Stimulated activated naive B cell treated with anti-CD40 and anti-IgM and Interleukin-4, amounts not matched to agents 10 μg/mL and 1 μg/mL and 100 μg/mL, for 72 hours (primary cell): ENCODE data around the gene NCKAP5.

Source experiments
- ATAC-seq, 2 donors: fragments of 150-1000 bp; cut with Tn5 transposase; replicated peaks; 2 replicates each; pipeline ENCODE4 v1.10.0; 2021; ENCODE audit warnings: moderate library complexity in 1 of 2
- DNase-seq: peaks from one replicate; pipeline ENCODE4 v3.0.0; 2021
- H3K27ac Mint-ChIP-seq: one replicate; pipeline ENCODE4 v1.8.0; 2022; ENCODE audit warnings: mild to moderate bottlenecking, mixed read lengths
- H3K27me3 Mint-ChIP-seq, 2 donors: one replicate each; pipeline ENCODE4 v1.8.0; 2022; ENCODE audit warnings: mixed read lengths in 2 of 2
- H3K36me3 Mint-ChIP-seq, 2 donors: one replicate each; pipeline ENCODE4 v1.8.0; 2022; ENCODE audit warnings: mixed read lengths in 2 of 2, mild to moderate bottlenecking in 1 of 2
- H3K4me1 Mint-ChIP-seq, 2 donors: one replicate each; pipeline ENCODE4 v1.8.0; 2022; ENCODE audit warnings: mixed read lengths in 2 of 2, mild to moderate bottlenecking in 1 of 2
- H3K4me3 Mint-ChIP-seq, 2 donors: one replicate each; pipeline ENCODE4 v1.8.0; 2022; ENCODE audit warnings: mild to moderate bottlenecking in 2 of 2, mixed read lengths in 2 of 2, moderate library complexity in 1 of 2
- H3K9me3 Mint-ChIP-seq, 2 donors: one replicate each; pipeline ENCODE4 v1.8.0; 2022; ENCODE audit warnings: mixed read lengths in 2 of 2, mild to moderate bottlenecking in 1 of 2

Gene NCKAP5

GRCh38 chr2:133457861-133458260 is 110.4 kb downstream of the NCKAP5 start:
- Mint-ChIP-seq H3K27ac (no peak overlapping the region), H3K36me3 (no peaks in the 10 kb centered on the region), H3K4me3 (no peak overlapping the region), H3K27me3 (no peaks in the 10 kb centered on the region), H3K4me1 (no peaks in the 10 kb centered on the region), H3K9me3 (no peaks in the 10 kb centered on the region)
- DNase-seq (no peak), ATAC-seq (no peak)

GRCh38 chr2:133456971-133457370 is 111.3 kb downstream of the NCKAP5 start:
- DNase-seq (no peak), ATAC-seq (no peak)
- no peaks in the 10 kb centered on the region for H3K9me3 Mint-ChIP-seq
- H3K27me3 Mint-ChIP-seq, result no peaks in the 10 kb centered on the region
- H3K27ac Mint-ChIP-seq, result no peak overlapping the region
- no peaks in the 10 kb centered on the region for H3K4me1 Mint-ChIP-seq
- no peaks in the 10 kb centered on the region for H3K36me3 Mint-ChIP-seq
- H3K4me3 Mint-ChIP-seq, result no peak overlapping the region

GRCh38 chr2:133456156-133456555 is 112.1 kb downstream of the NCKAP5 start:
- Mint-ChIP-seq H3K9me3 (peaks cover 0 to 1% of the 10 kb centered on the region in 2 donors), H3K4me3 (no peak overlapping the region), H3K27ac (no peak overlapping the region), H3K36me3 (no peaks in the 10 kb centered on the region), H3K27me3 (no peaks in the 10 kb centered on the region), H3K4me1 (no peaks in the 10 kb centered on the region)
- ATAC-seq (no peak), DNase-seq (no peak)

GRCh38 chr2:133453032-133453431 is 115.2 kb downstream of the NCKAP5 start:
- Mint-ChIP-seq H3K4me1 (no peaks in the 10 kb centered on the region), H3K4me3 (no peak overlapping the region), H3K36me3 (no peaks in the 10 kb centered on the region), H3K27me3 (no peaks in the 10 kb centered on the region), H3K9me3 (peaks cover 1 to 3% of the 10 kb centered on the region in 2 donors), H3K27ac (no peak overlapping the region)
- DNase-seq (no peak), ATAC-seq (no peak)

- DNase-seq (no peak), ATAC-seq (no peak)
- no peaks in the 10 kb centered on the region for H3K4me1 Mint-ChIP-seq
- no peaks in the 10 kb centered on the region for H3K36me3 Mint-ChIP-seq
- no peaks in the 10 kb centered on the region for H3K27me3 Mint-ChIP-seq
- H3K4me3 Mint-ChIP-seq, result no peak overlapping the region
- peaks cover 1 to 3% of the 10 kb centered on the region in 2 donors for H3K9me3 Mint-ChIP-seq
- no peak overlapping the region for H3K27ac Mint-ChIP-seq
These were observed 115.7 kb downstream of the NCKAP5 start for GRCh38 chr2:133452583-133452982.

GRCh38 chr2:133452146-133452545 is 116.1 kb downstream of the NCKAP5 start:
- H3K9me3 Mint-ChIP-seq, result peaks cover 1 to 3% of the 10 kb centered on the region in 2 donors
- H3K4me3 Mint-ChIP-seq, result no peak overlapping the region
- DNase-seq (no peak), ATAC-seq (no peak)
- H3K36me3 Mint-ChIP-seq, result no peaks in the 10 kb centered on the region
- no peak overlapping the region for H3K27ac Mint-ChIP-seq
- H3K27me3 Mint-ChIP-seq, result no peaks in the 10 kb centered on the region
- no peaks in the 10 kb centered on the region for H3K4me1 Mint-ChIP-seq

- Mint-ChIP-seq H3K9me3 (peaks cover 3 to 6% of the 10 kb centered on the region in 2 donors), H3K27ac (no peak overlapping the region), H3K36me3 (no peaks in the 10 kb centered on the region)
These were observed 120.1 kb downstream of the NCKAP5 start for GRCh38 chr2:133448195-133448594.

GRCh38 chr2:133447303-133447702 is 121.0 kb downstream of the NCKAP5 start:
- H3K36me3 Mint-ChIP-seq, result no peaks in the 10 kb centered on the region
- no peak overlapping the region for H3K27ac Mint-ChIP-seq
- no peak overlapping the region for H3K4me3 Mint-ChIP-seq
- peaks cover 3 to 6% of the 10 kb centered on the region in 2 donors for H3K9me3 Mint-ChIP-seq
- ATAC-seq (no peak), DNase-seq (no peak)
- H3K27me3 Mint-ChIP-seq, result no peaks in the 10 kb centered on the region
- H3K4me1 Mint-ChIP-seq, result no peaks in the 10 kb centered on the region

More at GRCh38 chr2:133448195-133448594, 120.1 kb downstream of the NCKAP5 start:
- H3K27me3 Mint-ChIP-seq, result no peaks in the 10 kb centered on the region
- H3K4me1 Mint-ChIP-seq, result no peaks in the 10 kb centered on the region
- ATAC-seq, result no peak
- DNase-seq, result no peak
- no peak overlapping the region for H3K4me3 Mint-ChIP-seq

GRCh38 chr2:133444465-133444864 is 123.8 kb downstream of the NCKAP5 start:
- DNase-seq (no peak), ATAC-seq (no peak)
- H3K36me3 Mint-ChIP-seq, result no peaks in the 10 kb centered on the region
- H3K4me3 Mint-ChIP-seq, result no peak overlapping the region
- no peaks in the 10 kb centered on the region for H3K4me1 Mint-ChIP-seq
- no peak overlapping the region for H3K27ac Mint-ChIP-seq
- peaks cover 2 to 3% of the 10 kb centered on the region in 2 donors for H3K9me3 Mint-ChIP-seq
- H3K27me3 Mint-ChIP-seq, result no peaks in the 10 kb centered on the region

GRCh38 chr2:133442393-133442792 is 125.9 kb downstream of the NCKAP5 start:
- H3K27ac Mint-ChIP-seq, result no peak overlapping the region
- no peaks in the 10 kb centered on the region for H3K36me3 Mint-ChIP-seq
- ATAC-seq, result no peak
- no peaks in the 10 kb centered on the region for H3K4me1 Mint-ChIP-seq
- peaks cover 2 to 3% of the 10 kb centered on the region in 2 donors for H3K9me3 Mint-ChIP-seq
- no peak overlapping the region for H3K4me3 Mint-ChIP-seq
- no peaks in the 10 kb centered on the region for H3K27me3 Mint-ChIP-seq
- no peak for DNase-seq

GRCh38 chr2:133439565-133439920 is 128.7 kb downstream of the NCKAP5 start:
- ATAC-seq (no peak), DNase-seq (no peak)
- Mint-ChIP-seq H3K27ac (no peak overlapping the region), H3K27me3 (no peaks in the 10 kb centered on the region), H3K4me1 (no peaks in the 10 kb centered on the region), H3K4me3 (no peak overlapping the region), H3K9me3 (no peaks in the 10 kb centered on the region), H3K36me3 (no peaks in the 10 kb centered on the region)

GRCh38 chr2:133438848-133439564 is 129.3 kb downstream of the NCKAP5 start:
- Mint-ChIP-seq H3K4me1 (no peaks in the 10 kb centered on the region), H3K27me3 (no peaks in the 10 kb centered on the region), H3K36me3 (no peaks in the 10 kb centered on the region), H3K9me3 (no peaks in the 10 kb centered on the region), H3K27ac (no peak overlapping the region), H3K4me3 (no peak overlapping the region)
- ATAC-seq (no peak), DNase-seq (no peak)

- Mint-ChIP-seq H3K27me3 (no peaks in the 10 kb centered on the region), H3K9me3 (no peaks in the 10 kb centered on the region), H3K4me3 (no peak overlapping the region), H3K27ac (no peak overlapping the region), H3K4me1 (no peaks in the 10 kb centered on the region), H3K36me3 (no peaks in the 10 kb centered on the region)
- ATAC-seq, result no peak
- no peak for DNase-seq
These were observed 130.2 kb downstream of the NCKAP5 start for GRCh38 chr2:133438026-133438425.

- no peaks in the 10 kb centered on the region for H3K27me3 Mint-ChIP-seq
- no peak for ATAC-seq
- H3K9me3 Mint-ChIP-seq, result no peaks in the 10 kb centered on the region
- no peaks in the 10 kb centered on the region for H3K36me3 Mint-ChIP-seq
- H3K27ac Mint-ChIP-seq, result no peak overlapping the region
- no peak for DNase-seq
- no peaks in the 10 kb centered on the region for H3K4me1 Mint-ChIP-seq
- H3K4me3 Mint-ChIP-seq, result no peak overlapping the region
These were observed 130.8 kb downstream of the NCKAP5 start for GRCh38 chr2:133437492-133437891.

GRCh38 chr2:133434959-133435668 is 133.1 kb downstream of the NCKAP5 start:
- no peak for ATAC-seq
- Mint-ChIP-seq H3K9me3 (peaks cover 2 to 3% of the 10 kb centered on the region in 2 donors), H3K36me3 (no peaks in the 10 kb centered on the region), H3K27ac (no peak overlapping the region), H3K4me1 (no peaks in the 10 kb centered on the region), H3K4me3 (no peak overlapping the region), H3K27me3 (no peaks in the 10 kb centered on the region)
- DNase-seq, result no peak
